Measurements from ENCODE around the gene TUT1. TPM values are rescaled to one million over a fixed set of nuclear protein-coding genes. Genes with fewer than 3 reads are reported as not detected.

Gene TUT1
- total RNA-seq, 1 donor from 2014 or later, result 29.7 TPM

- TF ChIP-seq, protein P1, sequence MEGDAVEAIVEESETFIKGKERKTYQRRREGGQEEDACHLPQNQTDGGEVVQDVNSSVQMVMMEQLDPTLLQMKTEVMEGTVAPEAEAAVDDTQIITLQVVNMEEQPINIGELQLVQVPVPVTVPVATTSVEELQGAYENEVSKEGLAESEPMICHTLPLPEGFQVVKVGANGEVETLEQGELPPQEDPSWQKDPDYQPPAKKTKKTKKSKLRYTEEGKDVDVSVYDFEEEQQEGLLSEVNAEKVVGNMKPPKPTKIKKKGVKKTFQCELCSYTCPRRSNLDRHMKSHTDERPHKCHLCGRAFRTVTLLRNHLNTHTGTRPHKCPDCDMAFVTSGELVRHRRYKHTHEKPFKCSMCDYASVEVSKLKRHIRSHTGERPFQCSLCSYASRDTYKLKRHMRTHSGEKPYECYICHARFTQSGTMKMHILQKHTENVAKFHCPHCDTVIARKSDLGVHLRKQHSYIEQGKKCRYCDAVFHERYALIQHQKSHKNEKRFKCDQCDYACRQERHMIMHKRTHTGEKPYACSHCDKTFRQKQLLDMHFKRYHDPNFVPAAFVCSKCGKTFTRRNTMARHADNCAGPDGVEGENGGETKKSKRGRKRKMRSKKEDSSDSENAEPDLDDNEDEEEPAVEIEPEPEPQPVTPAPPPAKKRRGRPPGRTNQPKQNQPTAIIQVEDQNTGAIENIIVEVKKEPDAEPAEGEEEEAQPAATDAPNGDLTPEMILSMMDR (IDR thresholded peaks at IDR 0.05; ENCODE audit: partially characterized antibody, unreplicated experiment), result no peak
- Mint-ChIP-seq H3K27ac (ENCODE audit: unreplicated experiment) (no peak within 1 kb of the TSS), H3K27me3 (ENCODE audit: unreplicated experiment) (peaks cover 28% of the 10 kb centered on the region), H3K9me3 (ENCODE audit: unreplicated experiment) (no peaks in the 10 kb centered on the region), H3K36me3 (ENCODE audit: unreplicated experiment) (no peaks in the 10 kb centered on the region), H3K4me1 (ENCODE audit: low read depth, unreplicated experiment) (peaks cover 3% of the 10 kb centered on the region), H3K4me3 (ENCODE audit: unreplicated experiment) (peak within 1 kb of the TSS; percentile 78)
- peak; percentile 60 for DNase-seq
Measured at GRCh38 chr11:62546244-62546928, 44.9 kb downstream of the TUT1 start, which contains the start of gene AHNAK. AHNAK (minus strand) TSS chr11:62546806; CDS start chr11:62536098, 10,708 bp downstream.

DNA sequence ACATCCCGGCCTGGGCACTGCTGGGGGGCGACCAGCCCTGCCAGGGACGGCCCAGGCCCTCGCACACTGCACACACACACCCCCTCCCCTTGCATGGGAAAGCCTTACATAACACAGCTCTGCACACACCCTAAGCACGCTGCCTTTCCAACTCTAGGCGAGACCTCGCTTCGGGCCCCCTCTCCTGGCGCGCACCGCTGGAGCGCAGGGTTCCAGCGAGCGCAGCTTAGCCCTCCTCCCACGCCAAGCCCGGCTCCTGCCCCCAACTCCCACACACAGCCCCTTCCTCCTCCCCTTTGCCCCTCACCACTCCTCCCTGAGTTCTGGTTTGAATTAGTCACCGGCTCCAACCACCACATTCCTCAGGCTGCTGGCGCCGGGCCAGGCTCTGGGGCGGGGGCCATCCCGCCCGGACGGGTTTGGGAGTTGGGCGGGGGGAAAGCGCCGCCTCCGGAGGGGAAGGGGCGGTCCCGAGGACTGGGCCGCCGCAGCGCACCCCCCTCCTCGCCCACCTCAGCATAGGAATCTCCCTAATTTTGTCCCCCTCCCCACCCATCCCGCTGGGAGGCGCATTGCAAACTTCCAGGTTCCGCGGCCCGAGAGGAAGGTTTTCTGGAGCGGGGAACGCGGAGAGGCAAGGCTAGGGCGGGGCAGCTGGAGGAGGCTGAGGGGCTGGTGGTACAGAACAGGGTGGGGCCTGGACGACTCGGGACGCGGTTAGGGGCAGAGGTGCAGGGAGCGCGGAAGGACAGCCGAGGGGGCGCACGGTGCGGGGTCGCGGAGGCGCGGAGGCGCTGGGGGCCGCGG is 45.7 kb downstream of the TUT1 start:
- TF ChIP-seq, protein P1 (IDR thresholded peaks at IDR 0.05; ENCODE audit: partially characterized antibody, unreplicated experiment), result no peak
- Mint-ChIP-seq H3K4me3 (ENCODE audit: unreplicated experiment) (peak overlapping the region; percentile 78), H3K4me1 (ENCODE audit: low read depth, unreplicated experiment) (peaks cover 10% of the 10 kb centered on the region), H3K27ac (ENCODE audit: unreplicated experiment) (no peak overlapping the region), H3K9me3 (ENCODE audit: unreplicated experiment) (no peaks in the 10 kb centered on the region), H3K27me3 (ENCODE audit: unreplicated experiment) (peaks cover 28% of the 10 kb centered on the region), H3K36me3 (ENCODE audit: unreplicated experiment) (no peaks in the 10 kb centered on the region)
- no peak for DNase-seq

DNA sequence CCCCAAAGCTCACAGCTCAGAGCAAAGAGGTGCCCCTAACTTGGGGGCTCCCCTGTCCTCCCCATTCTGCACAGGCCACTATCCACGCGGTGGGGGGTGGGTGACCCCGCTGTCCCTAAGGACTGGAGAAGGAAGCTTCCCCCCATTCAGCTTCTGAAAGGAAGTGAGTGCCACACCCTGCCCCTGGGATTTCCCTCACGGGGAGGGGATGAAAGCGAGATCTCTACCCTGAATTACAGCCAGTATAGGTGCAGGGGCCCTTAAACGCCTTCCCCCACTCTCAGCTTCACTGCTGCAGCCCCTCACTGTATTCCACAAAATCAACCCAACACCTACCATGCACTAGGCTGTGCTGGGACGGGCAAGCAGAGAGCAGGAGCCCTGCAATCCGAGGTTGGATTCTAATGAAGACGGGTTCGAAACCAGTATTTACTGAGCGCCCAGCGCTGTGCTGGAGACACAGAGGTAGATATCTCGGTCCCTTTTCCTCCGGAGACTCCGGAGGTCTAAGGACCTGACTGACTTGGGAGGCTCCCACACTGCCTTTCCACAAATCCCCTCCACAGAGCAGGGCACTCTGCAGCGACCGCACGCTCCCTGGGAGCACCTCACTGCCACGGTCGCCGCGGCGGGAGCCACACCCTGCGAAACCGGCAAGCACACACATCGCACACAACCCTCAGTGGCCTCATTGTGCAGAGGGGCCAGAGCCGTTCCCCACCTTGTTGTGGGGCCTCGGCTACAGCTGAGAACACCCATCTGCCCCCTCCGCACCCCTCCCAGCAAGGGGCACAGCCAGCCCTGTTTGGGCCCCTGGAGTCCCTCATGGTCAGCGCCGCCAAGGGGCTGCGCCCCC is 46.5 kb downstream of the TUT1 start:
- Mint-ChIP-seq H3K4me3 (ENCODE audit: unreplicated experiment) (peak overlapping the region; percentile 78), H3K4me1 (ENCODE audit: low read depth, unreplicated experiment) (peaks cover 10% of the 10 kb centered on the region), H3K9me3 (ENCODE audit: unreplicated experiment) (no peaks in the 10 kb centered on the region), H3K27ac (ENCODE audit: unreplicated experiment) (no peak overlapping the region), H3K36me3 (ENCODE audit: unreplicated experiment) (no peaks in the 10 kb centered on the region), H3K27me3 (ENCODE audit: unreplicated experiment) (peaks cover 27% of the 10 kb centered on the region)
- no peak for DNase-seq
- TF ChIP-seq, protein P1 (IDR thresholded peaks at IDR 0.05; ENCODE audit: partially characterized antibody, unreplicated experiment), result no peak

DNA sequence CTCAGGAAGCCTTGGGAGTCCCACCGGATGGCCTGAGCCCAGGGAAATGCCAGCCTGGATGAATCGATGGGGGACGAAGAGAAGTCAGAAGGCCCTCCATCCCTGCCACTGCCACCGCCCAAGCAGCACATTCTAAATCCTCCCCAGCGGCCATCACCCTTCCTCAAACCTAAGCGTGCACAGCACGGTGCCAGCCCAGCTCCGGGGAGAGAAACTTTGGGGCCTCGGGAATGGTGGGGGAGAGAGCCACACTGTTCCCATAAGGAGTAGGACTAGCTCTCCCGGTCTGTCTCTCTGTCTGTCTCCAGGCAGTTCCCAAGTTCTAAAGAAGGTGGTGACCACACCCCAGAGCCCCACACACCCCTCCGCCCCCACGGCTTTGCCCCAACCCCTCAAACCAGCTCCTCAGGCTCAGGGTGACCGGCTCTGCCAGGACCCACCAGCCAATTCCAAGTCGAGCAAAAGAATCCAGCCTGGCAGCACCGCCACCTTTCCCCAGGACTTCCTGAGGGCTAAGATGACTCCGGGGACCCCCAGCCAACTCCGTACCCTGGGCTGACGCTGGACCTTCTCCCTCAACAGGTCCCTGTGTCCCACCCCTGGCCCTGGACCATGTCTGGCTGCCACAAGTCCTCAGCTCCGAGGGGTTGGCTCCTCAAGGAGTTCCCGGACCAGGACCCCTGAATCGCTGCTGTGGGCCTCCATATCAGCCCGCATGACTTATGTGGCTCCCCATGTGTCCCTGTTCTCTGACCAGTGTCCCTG is 47.5 kb downstream of the TUT1 start:
- Mint-ChIP-seq H3K4me3 (ENCODE audit: unreplicated experiment) (no peak overlapping the region), H3K36me3 (ENCODE audit: unreplicated experiment) (no peaks in the 10 kb centered on the region), H3K27me3 (ENCODE audit: unreplicated experiment) (peaks cover 26% of the 10 kb centered on the region), H3K4me1 (ENCODE audit: low read depth, unreplicated experiment) (peaks cover 12% of the 10 kb centered on the region), H3K9me3 (ENCODE audit: unreplicated experiment) (no peaks in the 10 kb centered on the region), H3K27ac (ENCODE audit: unreplicated experiment) (no peak overlapping the region)
- TF ChIP-seq, protein P1 (IDR thresholded peaks at IDR 0.05; ENCODE audit: partially characterized antibody, unreplicated experiment), result no peak
- DNase-seq, result no peak
